Psoas muscle (tissue), 8 donors: ENCODE results near the gene EFNA3. TPM values are rescaled to one million over a fixed set of nuclear protein-coding genes. Genes with fewer than 3 reads are reported as not detected.

Experiments
- ATAC-seq, 4 donors: fragments of 200-7000 bp; cut with Tn5 transposase; one replicate each; pipeline ENCODE4 v1.9.1; 2020; ENCODE audit warnings: moderate library complexity in 3 of 4, mild to moderate bottlenecking in 2 of 4
- DNase-seq, 2 donors: peaks; one replicate each; pipeline ENCODE4 v3.0.0-alpha.2; 2020
- H3K27ac ChIP-seq: fragments of 200-600 bp; one replicate; pipeline ENCODE4 v1.8.0; 2022
- H3K27me3 ChIP-seq, 3 donors: fragments of 200-600 bp in 1 of 3; one replicate each; pipeline versions ENCODE4 v1.6.1 to v1.8.0; 2013 to 2022; ENCODE audit warnings: low read length in 2 of 3, mild to moderate bottlenecking in 2 of 3, moderate library complexity in 1 of 3; ENCODE audit not compliant: insufficient read depth in 3 of 3
- H3K36me3 ChIP-seq, 2 donors: fragments of 200-600 bp in 1 of 2; one replicate each; pipeline versions ENCODE4 v1.6.1 to v1.8.0; 2013 to 2022; ENCODE audit warnings: low read depth in 1 of 2, mild to moderate bottlenecking in 1 of 2, moderate library complexity in 1 of 2; ENCODE audit not compliant: insufficient read depth in 1 of 2
- H3K4me1 ChIP-seq: fragments of 200-600 bp; one replicate; pipeline ENCODE4 v1.8.0; 2022
- H3K4me3 ChIP-seq: fragments of 200-600 bp; one replicate; pipeline ENCODE4 v1.8.0; 2022; ENCODE audit warnings: mild to moderate bottlenecking
- H3K9me3 ChIP-seq: fragments of 200-600 bp; one replicate; pipeline ENCODE4 v1.8.0; 2022
- CTCF ChIP-seq: fragments of 200-600 bp; IDR thresholded peaks from one replicate; pipeline ENCODE4 v1.8.0; 2022; ENCODE audit warnings: antibody characterized with exemption
- WGBS, 3 donors: extraction: QIAGEN DNeasy Blood & Tissue Kit; methylation state at CpG; one replicate each; pipeline versions ENCODE4 v1.1.6 to v1.1.7; 2013; 5-methylcytosine and 5-hydroxymethylcytosine counted together
- intact Hi-C, 2 donors: fragments of 100-400 bp; cut with DNase I; formaldehyde crosslinking; loops; one replicate each; pipeline versions ENCODE4 v1.11.0 to v1.14.2; 2022
- long read RNA-seq, 2 donors: library from polyadenylated mRNA; unstranded; transcript quantifications; one replicate each; pipeline ENCODE4 v2.0.0, GENCODE V29; 2021
- polyA plus RNA-seq, 3 donors: library from polyadenylated mRNA; stranded (reverse); fragments of 200-250 nt; gene quantifications; one replicate each; pipeline ENCODE4 v1.2.3, GENCODE V29; 2013
- total RNA-seq, 4 donors: library from RNA; stranded (reverse); fragmentation: NEBNext Ultra II Directional in 2 of 4; extraction: Animal tissue kit (Norgen Biotek cat#: 25700) in 2 of 4; gene quantifications; one replicate each; pipeline versions ENCODE4 v1.2.1 to v1.2.4, GENCODE V29; 2021 to 2023
- donor health status: healthy with polysubstance abuse.
- donor health status: DM: no; HTN: no; CAD: no; lungs with moderate emphysema.
- donor health status: Bipolar disorder and iron deficiency.
- donor health status: healthy.
- donor health status: DM: yes; HTN: yes; CAD: no.
- donor health status: DM: no; HTN: no; CAD: no.
- donor health status: DM: no; HTN: no; CAD: no.
- donor health status: DM: yes; HTN: yes; CAD: no.

Gene EFNA3
- total RNA-seq (under 1 TPM in 3 of 4 donors, not detected in 1; 0.32 to 0.69 (median 0.57) TPM), polyA plus RNA-seq (under 1 TPM; 0.17 to 1.00 (median 0.39) TPM)
- long read RNA-seq, donor 1: 0 reads
- long read RNA-seq, donor 2: 0 reads

- Histone ChIP-seq H3K4me3 (peak within 1 kb of the TSS; percentile 64), H3K9me3 (no peaks in the 10 kb centered on the region), H3K36me3 (no peaks in the 10 kb centered on the region), H3K27ac (no peak within 1 kb of the TSS), H3K27me3 (peaks cover 0 to 50% (median 27%) of the 10 kb centered on the region in 3 donors), H3K4me1 (peaks cover 18% of the 10 kb centered on the region)
- peak; percentile 82 to 87 for DNase-seq
- intact Hi-C loops: no loop called here
- TF ChIP-seq CTCF: no peak
- ATAC-seq: peak; percentile 70 to 88 (median 84)
- 1 to 3% (median 2%) methylated on average over 43 to 59 of the region's 59 CpGs for WGBS, 3 donors
Observed at GRCh38 chr1:155078469-155079209, at the start of gene EFNA3. TSS of gene EFNA3 (plus strand) at chr1:155078837. CDS start at chr1:155078942, 105 bp downstream.

- DNase-seq: no peak
- ATAC-seq: no peak
- Histone ChIP-seq H3K27ac (no peak overlapping the region), H3K4me3 (no peak overlapping the region), H3K9me3 (no peaks in the 10 kb centered on the region), H3K4me1 (no peaks in the 10 kb centered on the region), H3K36me3 (no peaks in the 10 kb centered on the region), H3K27me3 (no peaks in the 10 kb centered on the region)
- intact Hi-C loops: no loop called here
- WGBS, 3 donors: 78 to 84% (median 83%) methylated on average over 14 to 16 of the region's 16 CpGs
- no peak for TF ChIP-seq CTCF
Observed at GRCh38 chr1:155029513-155030242, 49.0 kb upstream of the EFNA3 start.

- Histone ChIP-seq H3K27me3 (no peaks in the 10 kb centered on the region), H3K4me3 (no peak overlapping the region), H3K27ac (no peak overlapping the region), H3K36me3 (no peaks in the 10 kb centered on the region), H3K4me1 (no peaks in the 10 kb centered on the region), H3K9me3 (no peaks in the 10 kb centered on the region)
- DNase-seq (peak in 1 of 2 donors; percentile 52), ATAC-seq (no peak)
- WGBS, 3 donors: 81 to 91% (median 86%) methylated on average over 15 of the region's 15 CpGs
- intact Hi-C loops: no loop called here
- no peak for TF ChIP-seq CTCF
Observed at GRCh38 chr1:155030243-155030795, 48.3 kb upstream of the EFNA3 start.

- TF ChIP-seq CTCF: no peak
- no peak overlapping the region for H3K4me3 ChIP-seq
- H3K27me3 ChIP-seq: no peaks in the 10 kb centered on the region
- no peak for ATAC-seq
- intact Hi-C loops: no loop called here
- WGBS, 3 donors: 76 to 78% (median 76%) methylated on average over 11 of the region's 11 CpGs
- no peaks in the 10 kb centered on the region for H3K4me1 ChIP-seq
- H3K36me3 ChIP-seq: no peaks in the 10 kb centered on the region
- no peak overlapping the region for H3K27ac ChIP-seq
- DNase-seq: no peak
- H3K9me3 ChIP-seq: no peaks in the 10 kb centered on the region
Observed at GRCh38 chr1:155030899-155031298, 47.7 kb upstream of the EFNA3 start.
